HEK293 (cell line): Measurements from ENCODE around the gene CYP4F3.

ENCODE experiments used
- CTCF ChIA-PET: fragments of 350-600 bp; formaldehyde crosslinking; extraction: SDS; loops from one replicate; lab custom pipeline; 2021; ENCODE audit warnings: antibody characterized with exemption; lab: Yijun Ruan, JAX
- POLR2A ChIA-PET: fragments of 300-600 bp; formaldehyde crosslinking; extraction: SDS; loops from one replicate; lab custom pipeline; 2020; ENCODE audit warnings: antibody characterized with exemption, inconsistent platforms; lab: Yijun Ruan, JAX
- H3K27ac ChIP-seq: fragments of 200-500 bp; sonication (Bioruptor generic); 2 replicates; pipeline ENCODE4 v1.5.1; 2014; ENCODE audit warnings: low read depth, low read length, control low read depth, inconsistent platforms; ENCODE audit errors: extremely low read depth
- H3K36me3 ChIP-seq, 2 experiments: fragments of 200-500 bp in 1 of 2; sonication (Bioruptor generic) in 1 of 2; 1 replicate in 1 of 2; 2 replicates in 1 of 2; pipeline ENCODE4 v1.5.1; 2014 to 2017; ENCODE audit warnings: inconsistent platforms in 2 of 2, low read length in 2 of 2; ENCODE audit not compliant: control insufficient read depth in 2 of 2, insufficient read depth in 1 of 2
- H3K4me1 ChIP-seq: fragments of 200-500 bp; sonication (Bioruptor generic); 2 replicates; pipeline ENCODE4 v1.5.1; 2014; ENCODE audit warnings: mild to moderate bottlenecking, low read length, inconsistent platforms; ENCODE audit not compliant: control insufficient read depth, insufficient read depth
- H3K4me3 ChIP-seq: 2 replicates; pipeline ENCODE4 v1.5.1; 2011; ENCODE audit warnings: low read depth, mild to moderate bottlenecking, control low read depth, low read length, moderate library complexity
- H3K9me3 ChIP-seq: fragments of 200-500 bp; sonication (Bioruptor generic); 2 replicates; pipeline ENCODE4 v1.5.1; 2014; ENCODE audit warnings: low read depth, low read length, inconsistent platforms; ENCODE audit not compliant: control insufficient read depth, insufficient read depth
- INSM2 ChIP-seq: fragments of 450-650 bp; formaldehyde crosslinking; IDR thresholded peaks from 2 replicates; pipeline ENCODE4 v1.5.1; 2016; ENCODE audit warnings: missing biosample characterization, missing genetic modification characterization
- TSHZ1 ChIP-seq: fragments of 450-650 bp; formaldehyde crosslinking; IDR thresholded peaks from 2 replicates; pipeline ENCODE4 v1.5.1; 2016; ENCODE audit warnings: missing biosample characterization, missing genetic modification characterization, borderline replicate concordance
- YY2 ChIP-seq: fragments of 450-650 bp; formaldehyde crosslinking; IDR thresholded peaks from 2 replicates; pipeline ENCODE4 v1.5.1; 2016; ENCODE audit warnings: missing biosample characterization, missing genetic modification characterization
- ZBTB1 ChIP-seq: fragments of 450-650 bp; formaldehyde crosslinking; IDR thresholded peaks from 2 replicates; pipeline ENCODE4 v1.5.1; 2016; ENCODE audit warnings: missing biosample characterization, missing genetic modification characterization
- ZNF394 ChIP-seq: fragments of 450-650 bp; formaldehyde crosslinking; IDR thresholded peaks from 2 replicates; pipeline ENCODE4 v1.5.1; 2016; ENCODE audit warnings: missing biosample characterization, missing genetic modification characterization, mild to moderate bottlenecking, moderate library complexity, borderline replicate concordance
- ZNF488 ChIP-seq: fragments of 450-650 bp; formaldehyde crosslinking; IDR thresholded peaks from 2 replicates; pipeline ENCODE4 v1.5.1; 2016; ENCODE audit warnings: missing biosample characterization, missing genetic modification characterization
- ZNF513 ChIP-seq: fragments of 450-650 bp; IDR thresholded peaks from 2 replicates; pipeline ENCODE4 v1.5.1; 2018; ENCODE audit warnings: missing biosample characterization, missing genetic modification characterization
- ZNF626 ChIP-seq: fragments of 450-650 bp; sonication (Bioruptor Pico); formaldehyde crosslinking; IDR thresholded peaks from 2 replicates; pipeline ENCODE4 v1.5.1; 2018; ENCODE audit warnings: missing biosample characterization, missing genetic modification characterization, inconsistent platforms
- ZNF692 ChIP-seq: fragments of 450-650 bp; formaldehyde crosslinking; IDR thresholded peaks from 2 replicates; pipeline ENCODE4 v1.5.1; 2016; ENCODE audit warnings: missing biosample characterization, missing genetic modification characterization
- ZNF785 ChIP-seq: fragments of 450-650 bp; formaldehyde crosslinking; IDR thresholded peaks from 2 replicates; pipeline ENCODE4 v1.5.1; 2016; ENCODE audit warnings: missing biosample characterization, missing genetic modification characterization
- ZSCAN16 ChIP-seq: fragments of 450-650 bp; formaldehyde crosslinking; IDR thresholded peaks from 2 replicates; pipeline ENCODE4 v1.5.1; 2016; ENCODE audit warnings: missing biosample characterization, missing genetic modification characterization

The CYP4F3 gene

GRCh38 chr19:15612342-15612741 lies 28.4 kb upstream of the CYP4F3 start:
- no peak for TF ChIP-seq ZSCAN16 (tag by site-specific recombination)
- no peak for TF ChIP-seq ZNF785 (tag by site-specific recombination)
- no peak for TF ChIP-seq TSHZ1 (tag by site-specific recombination)
- TF ChIP-seq ZNF394 (tag by site-specific recombination) = no peak
- TF ChIP-seq ZNF626 = no peak
- no peaks in the 10 kb centered on the region for H3K36me3 ChIP-seq
- H3K27ac ChIP-seq = no peak overlapping the region
- ChIA-PET POLR2A (no interaction called here), CTCF (no interaction called here)
- no peak overlapping the region for H3K4me3 ChIP-seq
- no peaks in the 10 kb centered on the region for H3K9me3 ChIP-seq
- H3K4me1 ChIP-seq = no peaks in the 10 kb centered on the region

GRCh38 chr19:15613338-15613737 lies 27.4 kb upstream of the CYP4F3 start:
- no peak overlapping the region for H3K4me3 ChIP-seq
- H3K36me3 ChIP-seq = no peaks in the 10 kb centered on the region
- H3K9me3 ChIP-seq = no peaks in the 10 kb centered on the region
- H3K27ac ChIP-seq = no peak overlapping the region
- no peaks in the 10 kb centered on the region for H3K4me1 ChIP-seq
- TF ChIP-seq INSM2 = no peak
- TF ChIP-seq ZNF692 = no peak
- TF ChIP-seq TSHZ1 (tag by site-specific recombination) = no peak
- TF ChIP-seq ZBTB1 (tag by site-specific recombination) = no peak
- ChIA-PET POLR2A (no interaction called here), CTCF (interaction anchor here (2.1 kb wide), 1 partner anchor 16 kb away, joined by 5 read pairs; no protein-coding TSS in a partner anchor)

- CTCF ChIA-PET = interaction anchor here (0.6 to 2.1 kb wide), 2 partner anchors 15 to 225 kb away, joined by 5 read pairs; no protein-coding TSS in a partner anchor
- H3K27ac ChIP-seq = no peak within 1 kb of the TSS
- no peaks in the 10 kb centered on the region for H3K4me1 ChIP-seq
- POLR2A ChIA-PET = no interaction called here
- H3K36me3 ChIP-seq = no peaks in the 10 kb centered on the region
- no peaks in the 10 kb centered on the region for H3K9me3 ChIP-seq
- H3K4me3 ChIP-seq = no peak within 1 kb of the TSS
- TF ChIP-seq ZNF488 (tag by site-specific recombination) = no peak
- no peak for TF ChIP-seq YY2
- TF ChIP-seq ZNF513 = no peak
- no peak for TF ChIP-seq TSHZ1 (tag by site-specific recombination)
Observed at GRCh38 chr19:15614507-15615379, 26.0 kb upstream of the CYP4F3 start, which contains the start of gene CYP4F8. TSS of gene CYP4F8 (plus strand) at chr19:15615218. CDS start at chr19:15615617, 399 bp downstream.
